HG02610 (cell line): ENCODE results near the gene GRID1.

Experiments used
- ATAC-seq: cut with Tn5 transposase; IDR thresholded peaks from one replicate; pipeline ENCODE4 v1.9.1; 2021; ENCODE audit warnings: mild to moderate bottlenecking, moderate library complexity; ENCODE audit not compliant: unreplicated experiment

GRID1 gene

DNA sequence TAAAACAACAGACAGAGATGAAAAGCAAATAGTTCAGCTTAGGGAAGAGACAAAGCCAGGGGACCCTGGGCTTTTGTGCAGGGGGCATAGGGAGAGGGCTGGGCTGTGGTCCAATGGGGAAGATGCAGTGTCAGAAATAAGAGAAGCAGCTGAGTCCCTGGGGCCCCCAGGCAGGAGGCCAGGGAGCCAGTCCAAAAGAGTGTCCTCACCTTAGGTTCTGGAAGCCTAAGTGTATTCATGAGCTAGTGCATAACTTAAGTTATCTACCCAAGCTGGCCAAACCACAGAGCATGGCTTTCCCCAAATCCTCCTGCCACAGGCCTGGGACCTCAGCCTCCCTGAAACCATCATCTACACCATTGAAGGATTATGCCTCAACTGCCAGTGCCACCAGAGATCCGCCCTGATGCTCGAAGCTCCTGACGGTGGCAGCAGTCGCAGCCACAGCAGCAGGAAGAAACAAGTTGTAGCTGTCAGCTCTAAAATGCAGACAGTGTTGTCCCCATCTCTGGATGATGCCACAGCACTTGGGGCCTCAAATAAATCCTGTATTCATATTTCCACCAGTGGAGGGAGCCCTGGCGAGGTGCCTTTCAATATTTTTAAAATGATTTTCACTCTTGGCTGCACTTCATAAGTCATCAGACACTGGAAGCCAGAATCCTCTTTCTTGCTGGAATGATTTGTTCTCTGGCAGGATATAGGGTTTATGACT, 574.6 kb downstream of the GRID1 start:
- no peak for ATAC-seq

DNA sequence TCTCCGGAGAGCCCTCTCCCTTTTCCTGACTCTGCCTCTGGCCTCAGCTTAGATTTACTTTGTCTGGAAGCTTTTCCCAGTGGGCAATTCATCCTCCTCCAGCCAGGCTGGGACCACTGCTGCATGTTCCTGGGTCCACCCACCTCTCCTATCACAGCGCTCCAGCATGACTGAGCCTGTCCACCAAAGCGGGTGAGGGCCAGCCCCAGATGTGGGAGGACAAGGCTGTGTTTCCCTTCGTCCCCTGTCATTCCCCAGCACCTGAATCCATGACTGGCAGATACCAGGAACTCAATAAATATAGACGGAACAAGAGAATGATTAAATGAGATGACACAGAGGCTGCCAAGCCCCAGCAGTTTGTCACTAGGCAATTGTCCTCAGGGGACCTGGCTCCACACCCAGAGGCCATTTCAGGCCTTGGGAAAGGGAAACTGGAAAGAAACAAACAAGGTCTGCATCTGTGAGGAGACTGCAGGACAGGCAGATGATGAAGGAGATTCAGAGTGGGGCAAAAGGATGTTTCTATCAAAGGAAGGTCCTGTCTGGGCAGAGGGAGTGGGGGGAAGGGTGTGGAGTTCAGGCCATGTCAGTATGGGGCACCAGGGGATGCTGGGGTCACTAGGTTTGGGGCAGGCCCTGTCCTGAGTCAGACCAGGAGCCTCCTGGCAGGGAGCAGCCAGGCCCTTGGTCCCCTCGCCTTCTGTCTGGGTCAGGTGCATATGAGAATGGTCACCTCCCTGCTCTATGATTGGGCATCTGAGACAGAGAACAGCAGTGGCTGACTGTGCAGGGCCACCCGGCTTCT, 576.4 kb downstream of the GRID1 start:
- no peak for ATAC-seq

DNA sequence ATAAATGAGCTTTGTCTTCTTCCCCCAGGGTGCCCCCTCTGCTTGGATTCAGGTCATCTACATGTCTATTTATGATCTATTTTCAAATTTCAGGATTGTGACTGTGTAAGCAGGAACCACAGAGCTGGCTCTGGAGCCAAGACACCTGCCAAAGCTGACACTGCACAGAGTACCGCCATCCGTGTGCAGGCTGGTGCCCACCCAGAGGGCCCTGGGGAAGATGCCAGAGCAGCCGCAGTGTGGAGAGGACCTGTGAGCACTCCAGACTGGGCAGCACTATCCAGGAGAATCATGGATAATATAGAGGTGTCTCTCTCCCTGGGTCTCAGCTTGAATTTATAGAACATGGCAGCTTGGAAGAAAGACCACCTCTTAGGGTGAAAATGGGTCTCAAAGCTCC, 577.5 kb downstream of the GRID1 start:
- ATAC-seq: no peak

DNA sequence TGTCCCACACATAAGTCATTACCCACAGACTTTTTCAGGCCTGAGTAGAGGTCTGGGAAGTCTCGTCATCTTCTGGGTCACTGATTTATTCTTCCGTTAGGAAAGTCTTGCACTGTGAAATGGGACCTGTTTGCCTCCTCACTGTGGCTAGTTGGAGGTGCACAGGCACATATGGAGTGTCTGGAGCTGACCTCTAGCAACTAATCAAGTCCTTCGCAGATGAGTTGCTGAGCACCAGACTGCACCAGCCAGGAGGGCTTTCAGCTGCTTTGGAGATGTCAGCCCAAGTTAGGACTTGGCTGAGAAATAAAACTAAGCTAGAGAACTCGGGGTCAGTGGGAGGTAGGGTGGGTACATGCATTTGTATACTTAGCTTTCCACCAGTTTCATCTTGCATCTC, 578.0 kb downstream of the GRID1 start:
- no peak for ATAC-seq

DNA sequence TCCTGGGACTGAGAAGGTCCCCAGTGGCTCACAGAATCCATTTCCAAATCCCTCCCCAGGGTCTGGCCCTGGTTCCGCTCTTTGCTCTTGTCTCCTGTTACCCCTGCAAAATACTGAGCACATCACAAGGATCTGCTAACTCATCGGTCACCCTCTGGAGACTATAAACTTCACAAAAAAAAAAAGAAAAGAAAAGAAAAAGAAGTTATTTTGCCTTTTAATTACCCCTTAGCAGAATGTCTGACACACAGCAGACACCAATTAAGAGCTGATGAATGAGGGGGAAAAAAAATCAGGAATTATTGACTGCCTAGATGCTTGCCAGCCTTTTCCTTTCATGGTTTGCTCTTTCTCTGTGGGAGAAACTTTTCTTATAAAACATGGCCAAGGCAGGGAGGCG, 578.7 kb downstream of the GRID1 start:
- ATAC-seq: no peak

DNA sequence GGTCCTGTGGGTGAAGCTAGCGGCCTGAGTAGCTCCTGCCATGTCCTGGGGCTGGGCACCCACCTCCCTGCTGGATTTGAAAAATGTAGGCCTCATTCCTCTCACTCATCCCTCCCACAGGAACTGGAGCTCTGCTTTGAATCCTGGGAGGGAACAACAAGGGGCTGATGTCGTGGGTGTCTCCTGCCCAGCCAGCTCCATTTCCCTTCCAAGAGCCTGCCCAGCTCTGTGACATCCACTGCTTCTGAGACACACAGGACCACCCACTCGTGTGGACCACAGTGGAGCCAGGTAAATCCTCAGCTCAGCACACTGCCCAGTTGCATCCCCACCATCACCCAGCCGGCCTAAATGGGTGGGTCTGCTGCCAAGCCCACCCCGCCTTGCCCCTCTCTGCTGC, 579.2 kb downstream of the GRID1 start:
- ATAC-seq: no peak

DNA sequence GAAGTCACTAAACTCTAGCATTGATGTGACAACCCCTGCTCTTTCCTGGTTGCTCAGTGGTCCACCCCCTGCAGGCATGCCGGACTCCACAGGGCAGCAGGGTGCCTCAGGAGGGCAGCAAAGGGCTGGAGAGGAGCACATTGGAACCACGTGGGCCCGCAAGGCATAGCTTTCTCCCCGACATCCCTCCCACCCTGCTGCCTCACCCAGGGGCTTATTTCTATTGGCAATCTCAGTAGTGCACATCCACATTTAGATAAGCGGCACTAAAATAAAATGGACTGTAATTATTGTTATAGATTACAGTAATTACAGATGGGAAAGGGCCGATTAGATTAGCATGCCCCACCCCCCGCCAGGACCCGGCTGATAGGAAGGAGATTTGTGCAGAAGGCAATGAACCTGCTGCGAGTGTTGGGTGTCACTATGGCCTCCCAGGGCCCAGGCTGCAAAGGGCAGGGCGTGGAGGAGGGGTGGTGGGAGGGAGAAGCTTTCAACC, 580.1 kb downstream of the GRID1 start:
- no peak for ATAC-seq

DNA sequence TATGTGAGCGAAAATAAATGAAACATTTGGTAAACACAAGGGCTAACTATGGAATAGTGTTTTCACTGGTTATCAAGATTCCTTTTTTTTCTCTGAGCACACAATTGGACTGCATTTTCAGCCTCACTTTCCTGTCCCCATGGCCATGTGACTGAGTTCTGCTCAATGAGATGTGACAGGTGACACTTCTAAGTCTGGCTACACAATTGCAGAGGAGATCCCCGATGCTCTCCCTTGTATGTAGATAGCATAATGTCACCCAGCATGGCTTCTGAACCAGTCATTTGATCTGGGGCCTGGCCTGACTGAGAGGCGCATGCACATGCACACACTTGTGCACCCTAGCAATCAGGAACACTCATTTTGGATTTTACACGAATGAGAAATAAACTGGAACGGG, 581.8 kb downstream of the GRID1 start:
- ATAC-seq: no peak

DNA sequence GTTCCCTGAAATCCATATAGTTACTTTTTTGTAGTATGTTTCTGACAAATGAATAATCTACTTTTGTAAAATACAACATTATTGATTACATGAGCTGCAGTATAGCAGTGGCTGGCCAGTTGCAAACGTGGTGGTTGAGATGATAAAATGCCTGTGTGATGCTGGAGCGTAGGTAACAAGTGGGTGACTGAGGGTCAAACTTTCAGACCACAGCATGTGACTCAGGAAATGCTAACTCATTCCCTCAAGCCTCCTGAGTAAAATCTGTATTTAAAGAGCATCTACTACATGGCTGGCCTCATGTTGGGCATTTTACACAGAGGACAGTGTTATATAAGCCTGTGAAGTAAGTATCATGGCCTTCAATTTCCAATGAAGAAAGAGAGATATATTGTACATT, 585.2 kb downstream of the GRID1 start:
- ATAC-seq: no peak

DNA sequence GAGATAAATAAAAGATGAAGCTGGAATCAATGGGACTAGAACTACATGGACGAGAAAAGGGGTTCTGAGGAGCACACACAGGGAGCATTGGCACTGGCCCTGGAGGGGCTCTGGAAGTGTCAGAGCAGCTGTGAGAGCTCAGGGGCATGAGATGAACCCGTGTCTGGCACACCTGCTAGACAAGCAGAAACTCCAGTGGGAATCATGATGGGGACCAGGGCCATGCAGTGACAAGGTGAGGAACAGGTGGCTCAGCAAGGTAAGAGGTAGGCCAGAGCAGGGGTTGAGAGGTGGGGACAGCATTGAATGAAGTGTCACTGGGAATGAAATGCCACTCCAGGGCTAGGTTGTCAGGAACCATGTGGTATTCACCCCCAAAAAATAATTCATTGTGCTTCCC, 588.5 kb downstream of the GRID1 start:
- ATAC-seq: no peak

DNA sequence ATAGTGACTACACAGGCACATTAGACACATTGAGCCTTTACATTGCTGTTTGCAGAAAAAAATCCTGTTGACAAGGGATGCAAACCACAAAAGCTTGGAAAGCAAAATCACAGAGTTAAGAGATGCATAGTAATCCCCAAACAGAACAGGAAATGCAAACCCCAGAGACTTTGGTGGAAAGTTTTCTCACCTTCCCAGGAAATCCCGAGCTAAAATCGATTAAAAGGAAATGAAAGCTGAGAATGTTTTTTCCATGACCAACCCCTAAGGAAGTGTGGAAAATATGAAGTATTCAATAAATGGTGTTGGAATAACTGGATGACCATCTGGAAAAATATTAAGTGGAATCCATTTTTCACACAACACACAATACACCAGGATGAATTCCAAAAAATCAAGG, 598.7 kb downstream of the GRID1 start:
- no peak for ATAC-seq

DNA sequence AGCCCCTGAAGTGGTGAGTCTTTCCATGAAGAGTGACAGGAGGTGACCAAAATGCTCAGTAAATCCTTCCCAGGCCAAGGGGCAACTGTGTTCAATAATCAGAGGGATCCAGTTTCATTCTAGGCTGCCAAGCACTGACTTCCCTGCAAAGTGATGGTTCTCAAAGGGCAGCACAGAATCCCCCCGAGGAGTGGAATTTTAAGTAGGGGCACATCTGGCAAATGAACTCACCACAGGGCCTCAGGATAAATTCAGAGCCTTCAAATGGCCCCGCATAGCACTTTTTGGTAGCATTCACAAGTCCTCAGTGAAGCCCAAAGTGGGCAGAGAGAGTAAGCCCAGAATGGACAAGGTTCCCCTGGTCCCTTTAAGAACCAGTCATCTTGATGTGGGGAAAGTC, 602.5 kb downstream of the GRID1 start:
- no peak for ATAC-seq

DNA sequence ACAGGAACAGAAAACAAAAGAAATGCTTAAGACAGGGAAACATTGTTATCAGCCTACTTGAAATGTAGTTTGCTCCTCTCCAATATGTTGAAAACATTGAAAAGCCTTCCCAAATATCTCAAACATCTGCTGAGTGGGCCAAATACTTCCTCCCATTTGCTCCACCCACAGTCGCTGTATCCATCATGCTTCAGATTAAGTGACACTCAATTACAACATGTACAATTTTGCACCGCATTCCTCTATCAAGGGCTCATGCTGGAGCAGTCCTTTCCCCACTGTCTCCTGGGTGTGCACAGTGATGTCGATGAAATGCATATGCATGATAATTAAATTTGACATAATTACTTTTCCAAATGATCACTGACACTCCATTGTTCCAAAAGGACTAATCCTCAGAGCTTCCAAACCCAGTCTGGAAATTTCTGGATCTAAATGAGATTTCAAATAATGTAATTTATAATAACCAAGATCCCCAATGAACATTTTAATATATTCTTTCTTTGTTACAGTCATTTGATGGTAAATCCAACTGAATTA, 604.6 kb downstream of the GRID1 start:
- ATAC-seq: no peak

DNA sequence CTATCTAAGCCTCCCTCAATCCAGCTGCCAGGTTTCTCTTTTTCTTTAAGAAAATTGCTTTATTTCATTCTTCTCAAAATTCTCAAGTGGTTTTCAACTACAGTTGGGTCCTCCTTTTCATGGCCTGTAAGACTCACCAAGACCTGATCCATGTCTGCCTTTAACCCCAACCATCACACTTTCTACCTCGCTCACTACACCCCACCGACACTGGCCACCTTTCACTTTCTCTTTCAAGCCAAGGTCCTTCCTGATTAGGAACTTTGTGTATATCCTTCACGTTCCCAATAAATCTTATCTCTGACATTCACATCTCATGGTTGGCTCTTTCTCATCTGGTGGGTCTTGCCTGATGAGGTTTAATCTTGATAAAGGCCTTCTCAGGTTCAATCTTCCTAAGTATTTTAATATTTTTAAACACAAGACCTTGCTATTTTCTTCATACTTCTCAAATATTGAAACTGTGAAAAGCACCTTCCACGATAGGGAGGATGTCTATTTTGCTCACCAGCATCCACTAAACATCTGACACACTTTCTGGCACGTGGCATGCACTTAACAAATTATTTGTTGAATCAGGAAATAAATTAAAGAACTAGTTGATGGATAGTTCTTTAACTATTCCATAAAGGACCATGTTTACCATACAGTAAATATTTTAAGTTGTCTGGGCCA, 624.8 kb downstream of the GRID1 start:
- peak; percentile 94 for ATAC-seq

DNA sequence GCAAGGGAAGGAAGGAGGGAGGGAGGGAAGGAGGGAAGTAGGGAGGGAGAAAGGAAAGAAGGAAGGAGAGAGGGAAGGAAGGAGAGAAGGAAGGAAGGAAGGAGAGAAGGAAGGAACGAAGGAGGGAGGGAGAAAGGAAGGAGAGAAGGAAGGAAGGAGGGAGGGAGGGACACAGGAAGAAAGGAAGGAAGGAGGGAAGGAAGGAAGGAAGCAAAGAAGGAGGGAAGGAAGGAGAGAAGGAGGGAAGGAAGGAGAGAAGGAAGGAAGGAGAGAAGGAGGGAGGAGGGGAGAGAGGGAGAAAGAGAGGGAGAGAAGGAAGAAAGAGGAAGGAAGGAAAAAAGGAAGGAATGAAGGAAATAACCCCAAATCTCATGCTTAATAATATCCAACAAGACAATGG, 630.6 kb downstream of the GRID1 start:
- ATAC-seq: no peak

DNA sequence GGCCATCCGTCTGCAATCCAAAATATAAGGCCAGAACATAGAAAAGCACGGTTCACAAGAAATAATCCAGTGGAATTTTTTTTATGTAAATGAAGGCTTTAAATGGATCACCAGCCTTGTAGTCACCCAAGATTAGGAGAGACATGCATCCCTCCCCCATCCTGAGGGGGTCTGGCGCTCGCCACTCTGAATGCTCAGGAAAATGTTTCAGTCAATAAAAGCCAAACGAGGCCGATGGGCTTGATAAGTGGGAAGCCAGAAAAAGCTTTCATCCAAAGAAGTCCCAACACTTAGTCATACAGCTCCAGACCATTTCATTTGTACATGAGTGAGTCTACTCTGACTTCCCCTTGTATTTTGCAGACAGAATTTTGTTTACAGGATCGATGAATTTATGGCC, 631.8 kb downstream of the GRID1 start:
- ATAC-seq: no peak

DNA sequence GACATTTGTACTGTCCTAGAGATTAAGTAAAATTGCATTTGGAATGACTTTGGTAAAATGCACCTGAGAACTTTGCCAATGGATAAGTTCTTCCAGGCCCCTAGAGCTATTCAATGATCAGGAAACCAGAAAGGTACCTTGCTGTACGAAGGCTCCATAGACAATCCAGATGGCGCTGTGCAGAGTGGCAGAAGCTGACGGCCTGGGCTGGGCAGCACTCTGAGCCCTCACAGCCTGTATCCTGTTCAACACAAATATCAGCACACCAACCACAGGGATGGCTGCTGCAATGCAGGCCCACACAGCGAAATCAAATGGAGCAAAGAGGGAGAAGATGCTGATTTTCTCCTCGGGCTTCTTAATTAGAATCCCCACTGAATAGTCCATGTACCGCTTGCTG, 642.4 kb downstream of the GRID1 start:
- no peak for ATAC-seq

DNA sequence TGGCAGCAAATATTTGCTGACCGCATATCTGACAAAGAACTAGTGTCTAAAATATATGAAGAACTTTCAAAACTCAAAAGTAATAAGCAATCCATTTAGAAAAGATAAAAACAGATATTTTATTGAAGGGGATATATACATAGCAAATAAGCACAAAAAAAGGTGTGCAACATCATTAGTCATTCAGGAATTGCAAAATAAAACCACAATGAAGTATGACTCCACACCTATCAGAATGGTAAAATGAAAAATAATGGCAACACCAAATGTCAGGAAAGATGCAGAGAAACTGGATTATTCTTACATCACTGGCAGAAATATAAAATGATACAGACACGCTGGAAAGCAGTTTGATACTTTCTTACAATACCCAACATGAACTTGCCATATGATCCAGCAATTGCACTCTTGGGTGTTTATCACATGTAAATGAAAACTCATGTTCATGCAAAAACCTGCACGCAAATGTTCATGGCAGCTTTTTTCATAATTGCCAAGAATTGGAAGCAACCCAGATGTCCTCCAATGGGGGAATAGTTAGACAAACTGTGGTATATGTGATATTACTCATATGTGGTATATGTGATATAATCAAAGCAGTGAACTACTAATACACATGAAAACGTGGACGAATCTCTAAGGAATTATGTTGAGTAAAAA, 645.5 kb downstream of the GRID1 start:
- ATAC-seq: no peak

DNA sequence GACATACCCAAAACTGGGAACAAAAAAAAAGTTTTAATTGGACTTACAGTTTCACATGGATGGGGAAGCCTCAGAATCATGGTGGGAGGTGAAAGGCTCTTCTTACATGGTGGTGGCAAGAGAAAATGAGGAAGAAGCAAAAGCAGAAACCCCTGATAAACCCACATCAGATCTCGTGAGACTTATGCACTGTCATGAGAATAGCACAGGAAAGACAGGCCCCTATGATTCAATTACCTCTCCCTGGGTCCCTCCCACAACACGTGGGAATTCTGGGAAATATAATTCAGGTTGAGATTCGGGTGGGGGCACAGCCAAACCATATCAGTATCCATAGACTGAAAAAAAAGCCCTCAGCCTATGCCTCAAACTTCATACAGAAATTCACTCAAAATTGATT, 647.2 kb downstream of the GRID1 start:
- no peak for ATAC-seq

DNA sequence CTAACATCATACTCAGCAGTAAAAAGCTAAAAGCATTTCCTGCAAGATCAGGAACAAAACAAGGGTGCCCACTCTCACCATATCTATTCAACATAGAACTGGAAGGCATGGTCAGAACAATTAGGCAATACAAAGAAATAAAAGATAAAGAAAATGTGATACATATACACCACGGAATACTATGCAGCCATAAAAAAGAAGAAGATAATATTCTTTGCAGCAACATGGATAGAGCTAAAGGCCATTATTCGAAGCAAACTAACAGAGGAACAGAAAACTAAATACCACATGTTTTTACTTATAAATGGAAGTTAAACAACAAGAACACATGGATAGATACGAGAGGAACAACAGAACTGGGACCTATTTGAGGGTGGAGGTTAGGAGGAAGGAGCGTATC, 652.7 kb downstream of the GRID1 start:
- ATAC-seq: no peak

DNA sequence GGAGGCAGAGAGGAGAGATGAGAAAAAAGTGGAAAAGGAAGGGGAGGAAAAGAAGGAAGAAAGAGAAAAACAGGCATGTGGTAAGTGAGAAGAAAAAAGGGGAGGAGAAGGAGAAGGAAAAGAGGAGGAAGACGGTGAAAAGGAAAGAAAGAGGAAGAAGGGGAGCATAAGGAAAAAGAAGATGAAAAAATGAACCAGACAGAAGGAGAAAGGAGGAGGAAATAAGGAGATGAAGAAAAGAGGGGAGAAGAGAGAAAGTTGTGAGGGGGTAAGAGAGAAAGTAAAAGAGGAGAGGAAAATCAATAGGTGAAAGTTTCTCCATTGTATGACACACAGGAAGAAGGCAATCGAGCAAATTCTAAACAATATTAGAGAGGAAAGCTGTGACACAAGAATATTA, 663.8 kb downstream of the GRID1 start:
- ATAC-seq: no peak
